ENCODE results near the gene BMP6. TPM values are rescaled to one million over a fixed set of nuclear protein-coding genes. Genes with fewer than 3 reads are reported as not detected.

Gene BMP6
- total RNA-seq: 0.29 and 1.3 TPM in 2 replicates

- DNase-seq (ENCODE audit: low read depth): no peak
- peak within 1 kb of the TSS; percentile 56 for H3K4me3 ChIP-seq (ENCODE audit: low read depth, low read length)
- no peak for TF ChIP-seq CTCF (conservative IDR thresholded peaks at IDR 0.05; ENCODE audit: low read depth, low read length)
Measured at GRCh38 chr6:7725849-7726415, at the start of gene BMP6. Gene BMP6, plus strand, starts transcription at chr6:7726099. Its CDS starts 857 bp downstream, at chr6:7726956.

- DNase-seq (ENCODE audit: low read depth): no peak
- no peak overlapping the region for H3K4me3 ChIP-seq (ENCODE audit: low read depth, low read length)
- no peak for TF ChIP-seq CTCF (conservative IDR thresholded peaks at IDR 0.05; ENCODE audit: low read depth, low read length)
Measured at GRCh38 chr6:7677229-7677628, 48.7 kb upstream of the BMP6 start.

GRCh38 chr6:7680393-7681075 is 45.4 kb upstream of the BMP6 start:
- DNase-seq (ENCODE audit: low read depth): no peak
- H3K4me3 ChIP-seq (ENCODE audit: low read depth, low read length): no peak overlapping the region
- no peak for TF ChIP-seq CTCF (conservative IDR thresholded peaks at IDR 0.05; ENCODE audit: low read depth, low read length)

GRCh38 chr6:7681449-7681848 is 44.5 kb upstream of the BMP6 start:
- DNase-seq (ENCODE audit: low read depth): no peak
- TF ChIP-seq CTCF (conservative IDR thresholded peaks at IDR 0.05; ENCODE audit: low read depth, low read length): no peak
- no peak overlapping the region for H3K4me3 ChIP-seq (ENCODE audit: low read depth, low read length)

- no peak overlapping the region for H3K4me3 ChIP-seq (ENCODE audit: low read depth, low read length)
- DNase-seq (ENCODE audit: low read depth): no peak
- no peak for TF ChIP-seq CTCF (conservative IDR thresholded peaks at IDR 0.05; ENCODE audit: low read depth, low read length)
Measured at GRCh38 chr6:7684076-7684475, 41.8 kb upstream of the BMP6 start.

GRCh38 chr6:7684843-7685242 is 41.1 kb upstream of the BMP6 start:
- H3K4me3 ChIP-seq (ENCODE audit: low read depth, low read length): no peak overlapping the region
- DNase-seq (ENCODE audit: low read depth): no peak
- no peak for TF ChIP-seq CTCF (conservative IDR thresholded peaks at IDR 0.05; ENCODE audit: low read depth, low read length)

- DNase-seq (ENCODE audit: low read depth): no peak
- no peak for TF ChIP-seq CTCF (conservative IDR thresholded peaks at IDR 0.05; ENCODE audit: low read depth, low read length)
- H3K4me3 ChIP-seq (ENCODE audit: low read depth, low read length): no peak overlapping the region
Measured at GRCh38 chr6:7685276-7685675, 40.6 kb upstream of the BMP6 start.

All from epithelial cell of proximal tubule (primary cell).